Ovary (tissue), 3 donors: ENCODE data around the gene GBX1.

Experiments
- CTCF ChIP-seq, 3 donors: fragments of 450-650 bp in 2 of 3; fragments of 200-600 bp in 1 of 3; IDR thresholded peaks; one replicate each; pipeline versions ENCODE4 v1.5.1 to v1.8.0; 2016 to 2022; ENCODE audit warnings: antibody characterized with exemption in 3 of 3, mild to moderate bottlenecking in 1 of 3
- EP300 ChIP-seq: sonication (generic); formaldehyde crosslinking; IDR thresholded peaks from one replicate; pipeline ENCODE4 v1.6.1; 2017; ENCODE audit warnings: antibody characterized with exemption
- POLR2A ChIP-seq: fragments of 450-650 bp; IDR thresholded peaks from one replicate; pipeline ENCODE4 v1.6.1; 2017; ENCODE audit warnings: antibody characterized with exemption, mild to moderate bottlenecking, moderate library complexity
- donor health status: DM: no; HTN: no; CAD: no.

GRCh38 chr7:151157645-151158329 lies 9.7 kb downstream of the GBX1 start:
- TF ChIP-seq CTCF (IDR thresholded peaks at IDR 0.05) (no peak), POLR2A (no peak), EP300 (no peak)
